ENCODE measurements around the gene GNAZ.

Gene GNAZ

DNA sequence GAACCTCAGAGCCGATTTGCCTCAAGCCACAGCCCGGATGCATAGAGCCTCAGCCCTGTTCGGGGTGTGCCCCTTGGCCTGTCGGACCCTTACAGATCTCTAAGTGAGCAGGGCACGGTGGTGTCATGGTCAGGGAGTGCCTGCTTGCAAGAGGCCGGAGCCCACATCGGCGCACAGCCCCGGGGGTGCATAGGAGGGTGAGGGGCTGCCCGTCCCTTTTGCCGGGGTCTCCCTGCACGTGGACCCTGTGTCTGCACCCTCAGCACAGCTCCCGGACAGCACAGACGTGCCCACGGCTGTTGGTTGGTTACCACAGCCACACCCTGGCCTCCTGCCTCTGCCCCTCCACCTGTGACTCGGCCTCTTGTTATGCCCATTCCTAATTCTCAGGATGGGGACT, 81.5 kb downstream of the GNAZ start:
- Histone ChIP-seq H3K4me2 (ENCODE audit: insufficient read depth, low read length, poor library complexity, severe bottlenecking) (no peak overlapping the region), H3K4me3 (ENCODE audit: low read length in 2 of 2) (no peak overlapping the region), H3K9me3 (replicated peaks in 1 of 2; ENCODE audit: control insufficient read depth in 2 of 2, insufficient read depth in 1 of 2, low read depth in 1 of 2, low read length in 2 of 2) (no peaks in the 10 kb centered on the region), H2BK12ac (ENCODE audit: low read length) (no peak overlapping the region), H2AFZ (ENCODE audit: low read length) (no peak overlapping the region), H3K4me1 (ENCODE audit: control insufficient read depth in 2 of 2, insufficient read depth in 1 of 2, low read depth in 1 of 2, low read length in 2 of 2) (peaks cover 0 to 12% of the 10 kb centered on the region in 2 donors), H4K8ac (ENCODE audit: low read depth, low read length) (no peak overlapping the region), H3K36me3 (replicated peaks in 1 of 2; ENCODE audit: control insufficient read depth in 2 of 2, insufficient read depth in 2 of 2, low read length in 2 of 2) (peaks cover 0 to 79% of the 10 kb centered on the region in 2 donors), H2BK5ac (ENCODE audit: low read length) (no peak overlapping the region), H3K79me1 (ENCODE audit: low read depth, low read length) (no peaks in the 10 kb centered on the region), H3K18ac (ENCODE audit: low read length) (peak overlapping the region; percentile 59), H3K23ac (ENCODE audit: low read depth, low read length, poor library complexity) (peak overlapping the region; percentile 96), H2AK5ac (ENCODE audit: low read depth, low read length) (peak overlapping the region; percentile 52), H2BK120ac (ENCODE audit: low read depth, low read length) (no peak overlapping the region), H3K9ac (ENCODE audit: low read depth, low read length, poor library complexity) (peak overlapping the region; percentile 3), H2BK15ac (ENCODE audit: low read length) (no peak overlapping the region), H4K91ac (ENCODE audit: low read depth, low read length, poor library complexity) (no peak overlapping the region), H3K14ac (ENCODE audit: low read length) (no peak overlapping the region), H3K27ac (replicated peaks; ENCODE audit: low read length) (no peak overlapping the region), H3K4ac (ENCODE audit: low read length) (no peak overlapping the region), H3K27me3 (ENCODE audit: control insufficient read depth in 3 of 3, insufficient read depth in 3 of 3, low read depth in 1 of 3, low read length in 3 of 3) (no peaks in the 10 kb centered on the region)
- no CpG with 5 or more reads among the region's 16 CpGs for WGBS, 2 donors (ENCODE audit: extremely low coverage in 2 of 2, insufficient read length in 2 of 2, insufficient replicate concordance in 1 of 2)
- DNase-seq (ENCODE audit: low spot score): no peak

DNA sequence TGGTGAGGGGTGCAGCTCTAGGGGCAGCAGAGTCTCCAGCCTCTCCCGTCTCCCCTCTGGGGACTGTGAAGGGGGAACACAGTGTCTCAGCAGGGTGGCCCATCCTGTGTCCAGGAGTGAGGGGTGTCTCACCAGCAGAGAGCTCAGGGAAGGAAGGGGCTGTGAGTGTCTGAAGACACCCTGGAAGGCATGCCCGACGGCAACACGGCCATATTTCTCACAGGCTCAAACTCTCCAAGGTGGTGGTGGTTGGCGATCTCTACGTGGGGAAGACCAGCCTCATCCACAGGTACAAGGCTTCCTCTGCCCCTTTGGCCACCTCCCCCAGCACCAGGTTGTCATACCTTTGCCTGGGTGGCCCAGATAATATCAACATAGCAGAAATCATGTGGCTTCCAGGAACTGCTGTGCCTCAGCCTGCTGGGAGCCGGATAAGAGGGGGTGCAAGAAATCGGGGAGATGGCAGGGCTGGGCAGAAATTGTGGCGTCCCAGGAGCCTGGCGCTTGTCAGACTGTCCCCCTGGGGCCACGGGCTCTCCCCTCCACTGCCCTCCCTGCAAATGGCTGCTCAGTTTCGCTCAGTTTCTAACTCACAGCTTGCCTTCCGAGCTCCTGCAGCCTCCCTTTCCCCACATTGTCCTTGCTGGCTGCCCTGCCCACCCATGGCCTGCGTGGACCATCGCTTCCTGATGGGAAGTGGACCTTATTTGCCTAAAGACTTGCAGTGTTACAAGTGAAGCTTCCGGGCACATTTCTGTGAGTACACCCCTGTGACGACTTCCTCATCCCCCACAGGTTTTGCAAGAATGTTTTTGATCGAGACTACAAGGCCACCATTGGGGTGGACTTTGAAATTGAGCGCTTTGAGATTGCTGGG, 82.2 kb downstream of the GNAZ start:
- no peak overlapping the region for H3K18ac ChIP-seq (ENCODE audit: low read length)
- no peak overlapping the region for H3K27ac ChIP-seq (replicated peaks; ENCODE audit: low read length)
- no peaks in the 10 kb centered on the region for H3K9me3 ChIP-seq (replicated peaks in 1 of 2; ENCODE audit: control insufficient read depth in 2 of 2, insufficient read depth in 1 of 2, low read depth in 1 of 2, low read length in 2 of 2)

DNA sequence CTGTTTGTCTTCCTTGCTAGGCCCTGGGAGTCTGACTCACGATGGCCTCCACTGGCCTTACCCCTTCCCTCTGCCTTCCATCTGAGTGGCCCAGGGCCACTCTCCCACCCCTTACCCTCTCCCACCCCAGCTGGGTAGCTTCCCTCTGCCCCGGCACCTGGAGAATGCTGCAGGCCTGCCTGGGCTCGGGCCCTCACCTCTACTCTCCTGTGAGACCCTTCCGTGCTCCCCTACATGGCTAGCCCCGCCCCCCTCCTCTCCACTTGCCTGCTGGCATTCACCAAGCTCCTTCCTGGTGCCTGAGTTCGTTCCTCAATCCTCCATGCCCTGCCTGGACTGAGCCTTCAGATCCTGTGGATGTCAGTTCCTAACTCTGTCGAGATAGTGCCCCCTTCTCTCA, 83.7 kb downstream of the GNAZ start:
- peak overlapping the region; percentile 58 for H4K91ac ChIP-seq (ENCODE audit: low read depth, low read length, poor library complexity)
- H3K18ac ChIP-seq (ENCODE audit: low read length): peak overlapping the region; percentile 67
- H3K9ac ChIP-seq (ENCODE audit: low read depth, low read length, poor library complexity): no peak overlapping the region
- peaks cover 0 to 62% of the 10 kb centered on the region in 2 donors for H3K36me3 ChIP-seq (replicated peaks in 1 of 2; ENCODE audit: control insufficient read depth in 2 of 2, insufficient read depth in 2 of 2, low read length in 2 of 2)
- H3K4me3 ChIP-seq (ENCODE audit: low read length in 2 of 2): no peak overlapping the region
- no peak overlapping the region for H2AK5ac ChIP-seq (ENCODE audit: low read depth, low read length)
- no peak overlapping the region for H2AFZ ChIP-seq (ENCODE audit: low read length)
- peak overlapping the region; percentile 31 for H3K14ac ChIP-seq (ENCODE audit: low read length)
- H3K4me1 ChIP-seq (ENCODE audit: control insufficient read depth in 2 of 2, insufficient read depth in 1 of 2, low read depth in 1 of 2, low read length in 2 of 2): peaks cover 0 to 16% of the 10 kb centered on the region in 2 donors
- peak overlapping the region; percentile 22 for H2BK5ac ChIP-seq (ENCODE audit: low read length)
- no peaks in the 10 kb centered on the region for H3K27me3 ChIP-seq (ENCODE audit: control insufficient read depth in 3 of 3, insufficient read depth in 3 of 3, low read depth in 1 of 3, low read length in 3 of 3)
- H3K9me3 ChIP-seq (replicated peaks in 1 of 2; ENCODE audit: control insufficient read depth in 2 of 2, insufficient read depth in 1 of 2, low read depth in 1 of 2, low read length in 2 of 2): no peaks in the 10 kb centered on the region
- H3K4me2 ChIP-seq (ENCODE audit: insufficient read depth, low read length, poor library complexity, severe bottlenecking): no peak overlapping the region
- H2BK15ac ChIP-seq (ENCODE audit: low read length): no peak overlapping the region
- H3K23ac ChIP-seq (ENCODE audit: low read depth, low read length, poor library complexity): peak overlapping the region; percentile 93
- WGBS, 2 donors (ENCODE audit: extremely low coverage in 2 of 2, insufficient read length in 2 of 2, insufficient replicate concordance in 1 of 2): no CpG with 5 or more reads among the region's 7 CpGs
- H3K79me1 ChIP-seq (ENCODE audit: low read depth, low read length): no peaks in the 10 kb centered on the region
- peak overlapping the region; percentile 64 for H2BK120ac ChIP-seq (ENCODE audit: low read depth, low read length)
- H4K8ac ChIP-seq (ENCODE audit: low read depth, low read length): peak overlapping the region; percentile 49
- no peak overlapping the region for H3K27ac ChIP-seq (replicated peaks; ENCODE audit: low read length)
- H3K4ac ChIP-seq (ENCODE audit: low read length): no peak overlapping the region
- DNase-seq (ENCODE audit: low spot score): no peak
- H2BK12ac ChIP-seq (ENCODE audit: low read length): no peak overlapping the region

More for the DNA sequence above, 82.2 kb downstream of the GNAZ start:
- Histone ChIP-seq H3K4me3 (ENCODE audit: low read length in 2 of 2) (no peak overlapping the region), H2AK5ac (ENCODE audit: low read depth, low read length) (peak overlapping the region; percentile 52), H3K9ac (ENCODE audit: low read depth, low read length, poor library complexity) (peak overlapping the region; percentile 3), H2BK12ac (ENCODE audit: low read length) (no peak overlapping the region), H3K4me2 (ENCODE audit: insufficient read depth, low read length, poor library complexity, severe bottlenecking) (no peak overlapping the region), H3K14ac (ENCODE audit: low read length) (peak overlapping the region; percentile 73), H3K79me1 (ENCODE audit: low read depth, low read length) (no peaks in the 10 kb centered on the region), H2AFZ (ENCODE audit: low read length) (no peak overlapping the region), H4K91ac (ENCODE audit: low read depth, low read length, poor library complexity) (no peak overlapping the region), H2BK15ac (ENCODE audit: low read length) (no peak overlapping the region), H4K8ac (ENCODE audit: low read depth, low read length) (no peak overlapping the region), H2BK5ac (ENCODE audit: low read length) (no peak overlapping the region), H2BK120ac (ENCODE audit: low read depth, low read length) (no peak overlapping the region), H3K4me1 (ENCODE audit: control insufficient read depth in 2 of 2, insufficient read depth in 1 of 2, low read depth in 1 of 2, low read length in 2 of 2) (peaks cover 0 to 14% of the 10 kb centered on the region in 2 donors), H3K4ac (ENCODE audit: low read length) (no peak overlapping the region), H3K23ac (ENCODE audit: low read depth, low read length, poor library complexity) (peak overlapping the region; percentile 96), H3K36me3 (replicated peaks in 1 of 2; ENCODE audit: control insufficient read depth in 2 of 2, insufficient read depth in 2 of 2, low read length in 2 of 2) (peaks cover 0 to 77% of the 10 kb centered on the region in 2 donors), H3K27me3 (ENCODE audit: control insufficient read depth in 3 of 3, insufficient read depth in 3 of 3, low read depth in 1 of 3, low read length in 3 of 3) (no peaks in the 10 kb centered on the region)
- no peak for DNase-seq (ENCODE audit: low spot score)
- WGBS, 2 donors (ENCODE audit: extremely low coverage in 2 of 2, insufficient read length in 2 of 2, insufficient replicate concordance in 1 of 2): no CpG with 5 or more reads among the region's 19 CpGs

DNA sequence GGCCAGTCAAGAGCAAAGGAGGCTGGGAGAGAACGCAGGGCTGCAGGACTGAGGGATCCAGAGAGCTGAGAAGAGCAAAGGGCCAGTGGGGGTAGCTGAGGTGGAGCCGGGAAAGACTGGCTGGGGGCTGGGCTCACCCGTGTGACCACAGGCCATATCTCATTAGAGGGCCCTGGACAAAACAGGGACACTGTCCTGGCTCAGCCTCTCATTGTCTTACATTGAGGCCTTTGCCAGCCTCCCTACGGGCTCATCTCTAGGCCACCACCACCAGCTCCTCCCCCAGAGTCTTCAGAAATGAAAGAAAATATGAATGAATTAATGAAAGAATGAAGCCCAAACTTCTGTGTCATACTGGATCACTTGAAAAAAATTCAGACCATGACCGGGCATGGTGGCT, 84.1 kb downstream of the GNAZ start:
- H3K23ac ChIP-seq (ENCODE audit: low read depth, low read length, poor library complexity): peak overlapping the region; percentile 93
- H3K9ac ChIP-seq (ENCODE audit: low read depth, low read length, poor library complexity): no peak overlapping the region
- no peak overlapping the region for H3K27ac ChIP-seq (replicated peaks; ENCODE audit: low read length)
- no peaks in the 10 kb centered on the region for H3K79me1 ChIP-seq (ENCODE audit: low read depth, low read length)
- no peak overlapping the region for H3K4me2 ChIP-seq (ENCODE audit: insufficient read depth, low read length, poor library complexity, severe bottlenecking)
- peak overlapping the region; percentile 58 for H4K91ac ChIP-seq (ENCODE audit: low read depth, low read length, poor library complexity)
- H3K4me3 ChIP-seq (ENCODE audit: low read length in 2 of 2): no peak overlapping the region
- peak overlapping the region; percentile 31 for H3K14ac ChIP-seq (ENCODE audit: low read length)
- no peak overlapping the region for H4K8ac ChIP-seq (ENCODE audit: low read depth, low read length)
- H3K36me3 ChIP-seq (replicated peaks in 1 of 2; ENCODE audit: control insufficient read depth in 2 of 2, insufficient read depth in 2 of 2, low read length in 2 of 2): peaks cover 0 to 62% of the 10 kb centered on the region in 2 donors
- peak overlapping the region; percentile 22 for H2BK5ac ChIP-seq (ENCODE audit: low read length)
- H3K4ac ChIP-seq (ENCODE audit: low read length): no peak overlapping the region
- WGBS, 2 donors (ENCODE audit: extremely low coverage in 2 of 2, insufficient read length in 2 of 2, insufficient replicate concordance in 1 of 2): no CpG with 5 or more reads among the region's 5 CpGs
- peak overlapping the region; percentile 67 for H3K18ac ChIP-seq (ENCODE audit: low read length)
- no peak overlapping the region for H2AK5ac ChIP-seq (ENCODE audit: low read depth, low read length)
- no peak overlapping the region for H2BK15ac ChIP-seq (ENCODE audit: low read length)
- no peak overlapping the region for H2AFZ ChIP-seq (ENCODE audit: low read length)
- no peak for DNase-seq (ENCODE audit: low spot score)
- no peaks in the 10 kb centered on the region for H3K9me3 ChIP-seq (replicated peaks in 1 of 2; ENCODE audit: control insufficient read depth in 2 of 2, insufficient read depth in 1 of 2, low read depth in 1 of 2, low read length in 2 of 2)
- H3K4me1 ChIP-seq (ENCODE audit: control insufficient read depth in 2 of 2, insufficient read depth in 1 of 2, low read depth in 1 of 2, low read length in 2 of 2): peaks cover 0 to 18% of the 10 kb centered on the region in 2 donors
- H2BK12ac ChIP-seq (ENCODE audit: low read length): no peak overlapping the region
- no peaks in the 10 kb centered on the region for H3K27me3 ChIP-seq (ENCODE audit: control insufficient read depth in 3 of 3, insufficient read depth in 3 of 3, low read depth in 1 of 3, low read length in 3 of 3)
- H2BK120ac ChIP-seq (ENCODE audit: low read depth, low read length): peak overlapping the region; percentile 64

All from neuronal stem cell (in vitro differentiated cells).